ENCODE data around the gene OGG1. TPM values are rescaled to one million over a fixed set of nuclear protein-coding genes. Genes with fewer than 3 reads are reported as not detected.

Gene OGG1
- total RNA-seq, 2 donors from 2014 or later, result 22.6 to 38.2 TPM

DNA sequence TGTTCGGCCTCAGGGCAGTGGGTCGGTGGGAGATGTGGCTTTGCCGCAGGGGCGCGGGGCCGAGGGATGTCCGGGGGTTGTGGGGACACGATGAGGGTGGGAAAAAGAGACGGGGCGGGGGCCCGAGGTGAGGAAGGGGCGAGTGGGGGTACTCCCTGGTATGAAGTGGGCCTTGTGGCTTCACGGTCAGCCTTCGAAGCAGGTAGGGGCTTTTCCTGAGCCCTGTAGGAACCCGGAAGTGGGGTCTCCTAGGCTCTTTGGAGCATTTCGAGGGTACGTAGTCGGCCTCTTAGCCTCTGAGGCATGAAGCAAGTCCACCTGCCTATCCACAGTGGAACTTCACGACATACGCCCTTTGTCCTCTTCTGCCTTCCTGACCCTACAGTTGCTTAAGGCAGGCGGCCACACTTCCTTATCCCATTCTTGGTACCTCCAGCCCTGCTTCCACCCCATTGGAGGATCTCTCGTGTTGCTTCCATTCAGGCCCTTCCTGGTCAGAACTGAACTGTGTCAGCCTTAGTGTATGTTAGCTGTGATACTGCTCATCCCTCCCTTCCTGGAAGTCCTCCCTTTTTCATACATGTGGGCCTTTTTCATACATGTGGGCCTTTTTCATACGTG, 43.5 kb downstream of the OGG1 start:
- Histone ChIP-seq H3K27ac (peak overlapping the region; percentile 95 to 96), H3K4me1 (replicated peaks) (no peaks in the 10 kb centered on the region), H3K9me3 (no peaks in the 10 kb centered on the region), H3K4me3 (peak overlapping the region; percentile 92 to 97), H3K27me3 (replicated peaks; ENCODE audit: insufficient read depth) (no peaks in the 10 kb centered on the region), H3K36me3 (peaks cover 8% of the 10 kb centered on the region in 2 donors)
- 1% methylated on average over 22 of the region's 23 CpGs for WGBS
- TF ChIP-seq POLR2A (IDR thresholded peaks at IDR 0.05) (peak; percentile 49), POLR2AphosphoS5 (IDR thresholded peaks at IDR 0.05) (no peak)
- TF ChIP-seq, protein P1, sequence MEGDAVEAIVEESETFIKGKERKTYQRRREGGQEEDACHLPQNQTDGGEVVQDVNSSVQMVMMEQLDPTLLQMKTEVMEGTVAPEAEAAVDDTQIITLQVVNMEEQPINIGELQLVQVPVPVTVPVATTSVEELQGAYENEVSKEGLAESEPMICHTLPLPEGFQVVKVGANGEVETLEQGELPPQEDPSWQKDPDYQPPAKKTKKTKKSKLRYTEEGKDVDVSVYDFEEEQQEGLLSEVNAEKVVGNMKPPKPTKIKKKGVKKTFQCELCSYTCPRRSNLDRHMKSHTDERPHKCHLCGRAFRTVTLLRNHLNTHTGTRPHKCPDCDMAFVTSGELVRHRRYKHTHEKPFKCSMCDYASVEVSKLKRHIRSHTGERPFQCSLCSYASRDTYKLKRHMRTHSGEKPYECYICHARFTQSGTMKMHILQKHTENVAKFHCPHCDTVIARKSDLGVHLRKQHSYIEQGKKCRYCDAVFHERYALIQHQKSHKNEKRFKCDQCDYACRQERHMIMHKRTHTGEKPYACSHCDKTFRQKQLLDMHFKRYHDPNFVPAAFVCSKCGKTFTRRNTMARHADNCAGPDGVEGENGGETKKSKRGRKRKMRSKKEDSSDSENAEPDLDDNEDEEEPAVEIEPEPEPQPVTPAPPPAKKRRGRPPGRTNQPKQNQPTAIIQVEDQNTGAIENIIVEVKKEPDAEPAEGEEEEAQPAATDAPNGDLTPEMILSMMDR (IDR thresholded peaks at IDR 0.05), result peak in 2 of 4 experiments; percentile 3 to 4
- intact Hi-C loops (cut with DNase I), result no loop called here
- DNase-seq (ENCODE audit: low spot score), result no peak

DNA sequence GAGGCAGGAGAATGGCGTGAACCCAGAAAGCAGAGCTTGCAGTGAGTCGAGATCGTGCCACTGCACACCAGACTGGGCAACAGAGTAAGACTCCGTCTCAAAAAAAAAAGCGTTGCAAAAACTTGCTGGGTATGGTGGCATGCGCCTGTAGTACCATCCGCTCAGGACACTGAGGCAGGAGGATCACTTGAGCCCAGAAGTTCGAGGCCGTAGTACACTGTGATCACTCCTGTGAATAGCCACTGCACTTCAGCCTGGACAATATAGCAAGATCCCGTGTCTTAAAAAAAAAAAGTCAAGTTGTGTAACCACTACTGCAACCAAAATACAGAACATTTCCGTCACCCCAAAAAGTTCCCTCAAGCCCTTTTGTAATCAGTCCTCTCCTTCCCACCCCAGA, 44.6 kb downstream of the OGG1 start:
- intact Hi-C loops (cut with DNase I), result no loop called here
- H3K27me3 ChIP-seq (replicated peaks; ENCODE audit: insufficient read depth), result no peaks in the 10 kb centered on the region
- no peak for DNase-seq (ENCODE audit: low spot score)
- H3K9me3 ChIP-seq, result no peaks in the 10 kb centered on the region
- no peak overlapping the region for H3K27ac ChIP-seq
- H3K4me1 ChIP-seq (replicated peaks), result no peaks in the 10 kb centered on the region
- peaks cover 2 to 5% of the 10 kb centered on the region in 2 donors for H3K36me3 ChIP-seq
- H3K4me3 ChIP-seq, result no peak overlapping the region
- WGBS, result 97% methylated on average over 11 of the region's 11 CpGs
- TF ChIP-seq, protein P1 (IDR thresholded peaks at IDR 0.05), result no peak
- TF ChIP-seq POLR2A (IDR thresholded peaks at IDR 0.05) (no peak), POLR2AphosphoS5 (IDR thresholded peaks at IDR 0.05) (no peak)

DNA sequence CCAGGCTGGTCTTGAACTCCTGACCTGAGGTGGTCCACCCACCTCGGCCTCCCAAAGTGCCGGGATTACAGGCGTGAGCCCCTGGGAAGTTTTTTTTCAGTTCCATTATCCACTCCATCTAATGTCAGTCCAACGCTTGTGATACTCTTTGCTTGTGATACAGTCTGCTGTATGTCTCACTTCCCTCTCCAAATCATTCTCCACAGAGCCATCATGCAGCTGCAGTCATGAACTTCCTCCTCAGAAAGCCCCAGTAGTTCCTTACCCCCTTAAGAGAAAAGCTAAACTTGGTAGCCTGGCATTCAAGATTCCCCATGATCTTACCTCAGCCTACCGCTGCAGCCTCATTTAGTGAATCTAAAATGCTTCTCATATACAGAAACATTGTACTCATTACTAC, 45.5 kb downstream of the OGG1 start:
- Histone ChIP-seq H3K9me3 (no peaks in the 10 kb centered on the region), H3K27ac (no peak overlapping the region), H3K4me3 (no peak overlapping the region), H3K36me3 (peaks cover 0 to 10% of the 10 kb centered on the region in 2 donors), H3K4me1 (replicated peaks) (no peaks in the 10 kb centered on the region), H3K27me3 (replicated peaks; ENCODE audit: insufficient read depth) (no peaks in the 10 kb centered on the region)
- WGBS, result 85% methylated on average over 5 of the region's 5 CpGs
- TF ChIP-seq, protein P1 (IDR thresholded peaks at IDR 0.05), result no peak
- TF ChIP-seq POLR2AphosphoS5 (IDR thresholded peaks at IDR 0.05) (no peak), POLR2A (IDR thresholded peaks at IDR 0.05) (no peak)
- intact Hi-C loops (cut with DNase I), result no loop called here
- DNase-seq (ENCODE audit: low spot score), result no peak

DNA sequence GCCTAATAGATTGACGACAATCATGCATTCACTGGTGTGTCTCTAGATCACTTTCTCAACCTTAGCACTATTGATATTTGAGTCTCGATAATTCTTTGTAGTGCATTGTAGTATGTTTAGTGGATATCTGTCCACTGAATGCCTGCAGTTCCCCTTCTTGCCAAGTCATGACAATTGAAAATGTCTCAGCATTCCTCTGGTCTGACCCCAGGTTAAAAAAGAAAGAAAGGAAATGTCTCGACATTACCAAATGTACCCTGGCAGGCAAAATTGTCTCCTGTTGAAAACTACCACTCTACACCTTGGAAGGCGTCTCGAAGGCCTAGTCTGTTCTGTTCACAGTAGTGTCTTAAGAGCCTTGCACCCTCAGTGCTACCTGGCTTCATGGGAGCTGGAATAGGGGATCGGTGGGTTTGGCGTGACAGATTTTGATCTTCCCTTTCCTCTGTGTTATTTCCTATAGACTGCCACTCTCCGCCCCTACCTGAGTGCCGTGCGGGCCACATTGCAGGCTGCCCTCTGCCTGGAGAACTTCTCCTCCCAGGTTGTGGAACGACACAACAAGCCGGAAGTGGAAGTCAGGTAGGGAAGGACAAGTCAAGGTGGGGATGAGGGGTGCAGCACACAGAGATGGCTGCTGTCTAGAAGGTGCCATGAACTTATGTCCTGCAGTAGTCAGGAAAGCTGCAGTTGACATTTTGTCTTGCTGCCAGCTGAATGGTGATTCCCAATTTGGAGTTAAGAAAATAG, 47.6 kb downstream of the OGG1 start:
- no peak for DNase-seq (ENCODE audit: low spot score)
- 94% methylated on average over 12 of the region's 12 CpGs for WGBS
- no peaks in the 10 kb centered on the region for H3K9me3 ChIP-seq
- H3K4me1 ChIP-seq (replicated peaks), result no peaks in the 10 kb centered on the region
- no peak overlapping the region for H3K4me3 ChIP-seq
- no peaks in the 10 kb centered on the region for H3K27me3 ChIP-seq (replicated peaks; ENCODE audit: insufficient read depth)
- H3K27ac ChIP-seq, result no peak overlapping the region
- H3K36me3 ChIP-seq, result peaks cover 0 to 23% of the 10 kb centered on the region in 2 donors
- TF ChIP-seq, protein P1 (IDR thresholded peaks at IDR 0.05), result no peak
- TF ChIP-seq POLR2AphosphoS5 (IDR thresholded peaks at IDR 0.05) (no peak), POLR2A (IDR thresholded peaks at IDR 0.05) (no peak)
- intact Hi-C loops (cut with DNase I), result no loop called here
